ENCODE measurements around the gene NAA80. TPM values are rescaled to one million over a fixed set of nuclear protein-coding genes. Genes with fewer than 3 reads are reported as not detected.

NAA80 gene
- total RNA-seq, 1 donor from 2014 or later, result 4.9 TPM

GRCh38 chr3:50331364-50331907 is 32.2 kb upstream of the NAA80 start:
- DNase-seq (ENCODE audit: low spot score) (no peak), ATAC-seq (no peak)

- ATAC-seq, result no peak
These were observed 31.1 kb upstream of the NAA80 start for GRCh38 chr3:50330330-50330729.

GRCh38 chr3:50327943-50328691 is 28.9 kb upstream of the NAA80 start, which contains the start of gene TUSC2:
Gene TUSC2 (minus strand): TSS chr3:50328223. CDS start chr3:50328099, 124 bp downstream.
- ATAC-seq (peak; percentile 86), DNase-seq (ENCODE audit: low spot score) (peak; percentile 97)

More at GRCh38 chr3:50330330-50330729, 31.1 kb upstream of the NAA80 start:
- no peak for DNase-seq (ENCODE audit: low spot score)

GRCh38 chr3:50327129-50327528 is 27.9 kb upstream of the NAA80 start:
- DNase-seq (ENCODE audit: low spot score) (no peak), ATAC-seq (no peak)

- ATAC-seq, result no peak
- no peak for DNase-seq (ENCODE audit: low spot score)
These were observed 27.0 kb upstream of the NAA80 start for GRCh38 chr3:50326182-50326541.

- DNase-seq (ENCODE audit: low spot score), result no peak
- no peak for ATAC-seq
These were observed 26.4 kb upstream of the NAA80 start for GRCh38 chr3:50325497-50326181.

- ATAC-seq, result no peak
- DNase-seq (ENCODE audit: low spot score), result no peak
These were observed 25.9 kb upstream of the NAA80 start for GRCh38 chr3:50325113-50325480.

- ATAC-seq, result peak; percentile 34
These were observed 25.3 kb upstream of the NAA80 start for GRCh38 chr3:50324351-50325112.

GRCh38 chr3:50323614-50324199 is 24.5 kb upstream of the NAA80 start:
- DNase-seq (ENCODE audit: low spot score) (no peak), ATAC-seq (no peak)

More at GRCh38 chr3:50324351-50325112, 25.3 kb upstream of the NAA80 start:
- peak; percentile 78 for DNase-seq (ENCODE audit: low spot score)

GRCh38 chr3:50323092-50323600 is 23.9 kb upstream of the NAA80 start:
- ATAC-seq (no peak), DNase-seq (ENCODE audit: low spot score) (no peak)

GRCh38 chr3:50322386-50323091 is 23.3 kb upstream of the NAA80 start, which contains the start of gene HYAL2:
Gene HYAL2 (minus strand): TSS chr3:50322745. CDS start chr3:50320489, 2,256 bp downstream.
- DNase-seq (ENCODE audit: low spot score), result peak; percentile 75
- ATAC-seq, result no peak

- ATAC-seq (no peak), DNase-seq (ENCODE audit: low spot score) (no peak)
These were observed 22.8 kb upstream of the NAA80 start for GRCh38 chr3:50322115-50322385.

- ATAC-seq (peak; percentile 84), DNase-seq (ENCODE audit: low spot score) (peak; percentile 91)
These were observed 22.3 kb upstream of the NAA80 start for GRCh38 chr3:50321336-50322114.

- DNase-seq (ENCODE audit: low spot score) (peak; percentile 87), ATAC-seq (peak; percentile 78)
These were observed 21.7 kb upstream of the NAA80 start for GRCh38 chr3:50320853-50321335.

- ATAC-seq, result no peak
- no peak for DNase-seq (ENCODE audit: low spot score)
These were observed 20.9 kb upstream of the NAA80 start for GRCh38 chr3:50319894-50320625.

GRCh38 chr3:50319181-50319893 is 20.1 kb upstream of the NAA80 start:
- DNase-seq (ENCODE audit: low spot score), result no peak
- no peak for ATAC-seq

GRCh38 chr3:50318615-50319014 is 19.4 kb upstream of the NAA80 start:
- no peak for ATAC-seq
- DNase-seq (ENCODE audit: low spot score), result no peak

GRCh38 chr3:50318163-50318562 is 19.0 kb upstream of the NAA80 start:
- no peak for ATAC-seq
- DNase-seq (ENCODE audit: low spot score), result no peak
